ENCODE data around the gene SOST. TPM values are rescaled to one million over a fixed set of nuclear protein-coding genes. Genes with fewer than 3 reads are reported as not detected.

The SOST gene
- total RNA-seq, 1 experiment from 2014 or later: 0.07 TPM

GRCh38 chr17:43753493-43754129 lies 5.0 kb downstream of the SOST start:
- H3K4me1 Mint-ChIP-seq: peaks cover 24% of the 10 kb centered on the region
- H3K4me3 Mint-ChIP-seq: no peak overlapping the region
- H3K27ac Mint-ChIP-seq: no peak overlapping the region
- ChIA-PET CTCF (interaction anchor here (0.7 to 14.2 kb wide), 3 partner anchors 56 to 362 kb away, joined by 3 to 476 read pairs (median 3); no protein-coding TSS in a partner anchor), POLR2A (no interaction called here)
- ATAC-seq (no peak), DNase-seq (ENCODE audit: low spot score) (no peak)
- H3K36me3 Mint-ChIP-seq: no peaks in the 10 kb centered on the region
- TF ChIP-seq TEAD1 (CRISPR knock-in tag; IDR thresholded peaks at IDR 0.05) (no peak), IRF2 (CRISPR knock-in tag; IDR thresholded peaks at IDR 0.05; ENCODE audit: borderline replicate concordance, low read depth) (no peak), HMGA2 (CRISPR knock-in tag; IDR thresholded peaks at IDR 0.05) (no peak), ZNF317 (CRISPR knock-in tag; IDR thresholded peaks at IDR 0.05; ENCODE audit: borderline replicate concordance, low read depth) (no peak), SP1 (CRISPR knock-in tag; conservative IDR thresholded peaks at IDR 0.05) (no peak), MAX (CRISPR knock-in tag; IDR thresholded peaks at IDR 0.05) (no peak), GRHL2 (CRISPR knock-in tag; IDR thresholded peaks at IDR 0.05; ENCODE audit: insufficient replicate concordance, severe bottlenecking) (no peak)
- TF ChIP-seq, protein P1, sequence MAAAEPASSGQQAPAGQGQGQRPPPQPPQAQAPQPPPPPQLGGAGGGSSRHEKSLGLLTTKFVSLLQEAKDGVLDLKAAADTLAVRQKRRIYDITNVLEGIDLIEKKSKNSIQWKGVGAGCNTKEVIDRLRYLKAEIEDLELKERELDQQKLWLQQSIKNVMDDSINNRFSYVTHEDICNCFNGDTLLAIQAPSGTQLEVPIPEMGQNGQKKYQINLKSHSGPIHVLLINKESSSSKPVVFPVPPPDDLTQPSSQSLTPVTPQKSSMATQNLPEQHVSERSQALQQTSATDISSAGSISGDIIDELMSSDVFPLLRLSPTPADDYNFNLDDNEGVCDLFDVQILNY (CRISPR knock-in tag; IDR thresholded peaks at IDR 0.05): no peak
- TF ChIP-seq, protein P2, sequence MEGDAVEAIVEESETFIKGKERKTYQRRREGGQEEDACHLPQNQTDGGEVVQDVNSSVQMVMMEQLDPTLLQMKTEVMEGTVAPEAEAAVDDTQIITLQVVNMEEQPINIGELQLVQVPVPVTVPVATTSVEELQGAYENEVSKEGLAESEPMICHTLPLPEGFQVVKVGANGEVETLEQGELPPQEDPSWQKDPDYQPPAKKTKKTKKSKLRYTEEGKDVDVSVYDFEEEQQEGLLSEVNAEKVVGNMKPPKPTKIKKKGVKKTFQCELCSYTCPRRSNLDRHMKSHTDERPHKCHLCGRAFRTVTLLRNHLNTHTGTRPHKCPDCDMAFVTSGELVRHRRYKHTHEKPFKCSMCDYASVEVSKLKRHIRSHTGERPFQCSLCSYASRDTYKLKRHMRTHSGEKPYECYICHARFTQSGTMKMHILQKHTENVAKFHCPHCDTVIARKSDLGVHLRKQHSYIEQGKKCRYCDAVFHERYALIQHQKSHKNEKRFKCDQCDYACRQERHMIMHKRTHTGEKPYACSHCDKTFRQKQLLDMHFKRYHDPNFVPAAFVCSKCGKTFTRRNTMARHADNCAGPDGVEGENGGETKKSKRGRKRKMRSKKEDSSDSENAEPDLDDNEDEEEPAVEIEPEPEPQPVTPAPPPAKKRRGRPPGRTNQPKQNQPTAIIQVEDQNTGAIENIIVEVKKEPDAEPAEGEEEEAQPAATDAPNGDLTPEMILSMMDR (IDR thresholded peaks at IDR 0.05): no peak
- H3K9me3 Mint-ChIP-seq: no peaks in the 10 kb centered on the region
- H3K27me3 Mint-ChIP-seq (ENCODE audit: low read depth): peaks cover 29% of the 10 kb centered on the region

- ChIA-PET POLR2A (no interaction called here), CTCF (interaction anchor here (1.5 to 1.6 kb wide), 2 partner anchors 10 to 17 kb away, joined by 3 to 4 read pairs; no protein-coding TSS in a partner anchor)
- H3K27me3 Mint-ChIP-seq (ENCODE audit: low read depth): peaks cover 12% of the 10 kb centered on the region
- no peak overlapping the region for H3K27ac Mint-ChIP-seq
- DNase-seq (ENCODE audit: low spot score): no peak
- TF ChIP-seq NFYB (CRISPR knock-in tag; conservative IDR thresholded peaks at IDR 0.05; ENCODE audit: low read depth): no peak
- TF ChIP-seq OVOL2 (CRISPR knock-in tag; IDR thresholded peaks at IDR 0.05; ENCODE audit: borderline replicate concordance): no peak
- TF ChIP-seq, protein P3, sequence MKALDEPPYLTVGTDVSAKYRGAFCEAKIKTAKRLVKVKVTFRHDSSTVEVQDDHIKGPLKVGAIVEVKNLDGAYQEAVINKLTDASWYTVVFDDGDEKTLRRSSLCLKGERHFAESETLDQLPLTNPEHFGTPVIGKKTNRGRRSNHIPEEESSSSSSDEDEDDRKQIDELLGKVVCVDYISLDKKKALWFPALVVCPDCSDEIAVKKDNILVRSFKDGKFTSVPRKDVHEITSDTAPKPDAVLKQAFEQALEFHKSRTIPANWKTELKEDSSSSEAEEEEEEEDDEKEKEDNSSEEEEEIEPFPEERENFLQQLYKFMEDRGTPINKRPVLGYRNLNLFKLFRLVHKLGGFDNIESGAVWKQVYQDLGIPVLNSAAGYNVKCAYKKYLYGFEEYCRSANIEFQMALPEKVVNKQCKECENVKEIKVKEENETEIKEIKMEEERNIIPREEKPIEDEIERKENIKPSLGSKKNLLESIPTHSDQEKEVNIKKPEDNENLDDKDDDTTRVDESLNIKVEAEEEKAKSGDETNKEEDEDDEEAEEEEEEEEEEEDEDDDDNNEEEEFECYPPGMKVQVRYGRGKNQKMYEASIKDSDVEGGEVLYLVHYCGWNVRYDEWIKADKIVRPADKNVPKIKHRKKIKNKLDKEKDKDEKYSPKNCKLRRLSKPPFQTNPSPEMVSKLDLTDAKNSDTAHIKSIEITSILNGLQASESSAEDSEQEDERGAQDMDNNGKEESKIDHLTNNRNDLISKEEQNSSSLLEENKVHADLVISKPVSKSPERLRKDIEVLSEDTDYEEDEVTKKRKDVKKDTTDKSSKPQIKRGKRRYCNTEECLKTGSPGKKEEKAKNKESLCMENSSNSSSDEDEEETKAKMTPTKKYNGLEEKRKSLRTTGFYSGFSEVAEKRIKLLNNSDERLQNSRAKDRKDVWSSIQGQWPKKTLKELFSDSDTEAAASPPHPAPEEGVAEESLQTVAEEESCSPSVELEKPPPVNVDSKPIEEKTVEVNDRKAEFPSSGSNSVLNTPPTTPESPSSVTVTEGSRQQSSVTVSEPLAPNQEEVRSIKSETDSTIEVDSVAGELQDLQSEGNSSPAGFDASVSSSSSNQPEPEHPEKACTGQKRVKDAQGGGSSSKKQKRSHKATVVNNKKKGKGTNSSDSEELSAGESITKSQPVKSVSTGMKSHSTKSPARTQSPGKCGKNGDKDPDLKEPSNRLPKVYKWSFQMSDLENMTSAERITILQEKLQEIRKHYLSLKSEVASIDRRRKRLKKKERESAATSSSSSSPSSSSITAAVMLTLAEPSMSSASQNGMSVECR (CRISPR knock-in tag; IDR thresholded peaks at IDR 0.05; ENCODE audit: borderline replicate concordance): no peak
- TF ChIP-seq PRRX2 (CRISPR knock-in tag; IDR thresholded peaks at IDR 0.05): no peak
- TF ChIP-seq STAT6 (CRISPR knock-in tag; conservative IDR thresholded peaks at IDR 0.05; ENCODE audit: low read depth): no peak
- TF ChIP-seq, protein P4, sequence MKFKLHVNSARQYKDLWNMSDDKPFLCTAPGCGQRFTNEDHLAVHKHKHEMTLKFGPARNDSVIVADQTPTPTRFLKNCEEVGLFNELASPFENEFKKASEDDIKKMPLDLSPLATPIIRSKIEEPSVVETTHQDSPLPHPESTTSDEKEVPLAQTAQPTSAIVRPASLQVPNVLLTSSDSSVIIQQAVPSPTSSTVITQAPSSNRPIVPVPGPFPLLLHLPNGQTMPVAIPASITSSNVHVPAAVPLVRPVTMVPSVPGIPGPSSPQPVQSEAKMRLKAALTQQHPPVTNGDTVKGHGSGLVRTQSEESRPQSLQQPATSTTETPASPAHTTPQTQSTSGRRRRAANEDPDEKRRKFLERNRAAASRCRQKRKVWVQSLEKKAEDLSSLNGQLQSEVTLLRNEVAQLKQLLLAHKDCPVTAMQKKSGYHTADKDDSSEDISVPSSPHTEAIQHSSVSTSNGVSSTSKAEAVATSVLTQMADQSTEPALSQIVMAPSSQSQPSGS (CRISPR knock-in tag; IDR thresholded peaks at IDR 0.05; ENCODE audit: borderline replicate concordance, low read depth): no peak
- TF ChIP-seq GTF2I (CRISPR knock-in tag; conservative IDR thresholded peaks at IDR 0.05): no peak
- no peak for TF ChIP-seq IRF2 (CRISPR knock-in tag; IDR thresholded peaks at IDR 0.05; ENCODE audit: borderline replicate concordance, low read depth)
- TF ChIP-seq ELF4 (CRISPR knock-in tag; IDR thresholded peaks at IDR 0.05; ENCODE audit: low read depth): no peak
- no peak for TF ChIP-seq MLX (CRISPR knock-in tag; IDR thresholded peaks at IDR 0.05)
- no peak for TF ChIP-seq ZNF671 (CRISPR knock-in tag; IDR thresholded peaks at IDR 0.05)
- H3K4me3 Mint-ChIP-seq: no peak overlapping the region
- no peaks in the 10 kb centered on the region for H3K9me3 Mint-ChIP-seq
- no peaks in the 10 kb centered on the region for H3K36me3 Mint-ChIP-seq
- peaks cover 26% of the 10 kb centered on the region for H3K4me1 Mint-ChIP-seq
- no peak for ATAC-seq
Observed at GRCh38 chr17:43750153-43750552, 8.4 kb downstream of the SOST start.

Data from WTC11 (cell line).